Left ventricle myocardium inferior (tissue), 1 donor: ENCODE data around the gene PLCG1. TPM values are rescaled to one million over a fixed set of nuclear protein-coding genes. Genes with fewer than 3 reads are reported as not detected.
A peak's percentile ranks its signal among the peaks of the same experiment; 100 is the strongest.

Experiments
- DNase-seq: peaks from one replicate; pipeline ENCODE4 v3.0.0-alpha.2; 2020
- H3K27ac ChIP-seq: fragments of 200-600 bp; replicated peaks from 2 replicates; pipeline ENCODE4 v1.8.0; 2021
- H3K27me3 ChIP-seq: fragments of 200-600 bp; 2 replicates; pipeline ENCODE4 v1.8.0; 2021; ENCODE audit warnings: low read depth
- H3K36me3 ChIP-seq: fragments of 200-600 bp; 2 replicates; pipeline ENCODE4 v1.8.0; 2021
- H3K4me1 ChIP-seq: fragments of 200-600 bp; 2 replicates; pipeline ENCODE4 v1.8.0; 2021
- H3K4me3 ChIP-seq: fragments of 200-600 bp; 2 replicates; pipeline ENCODE4 v1.8.0; 2021; ENCODE audit warnings: mild to moderate bottlenecking, moderate library complexity
- H3K9me3 ChIP-seq: fragments of 200-600 bp; replicated peaks from 2 replicates; pipeline ENCODE4 v1.8.0; 2021
- CTCF ChIP-seq: fragments of 200-600 bp; IDR thresholded peaks from 2 replicates; pipeline ENCODE4 v1.8.0; 2021; ENCODE audit warnings: antibody characterized with exemption, mild to moderate bottlenecking, borderline replicate concordance
- intact Hi-C: fragments of 100-400 bp; cut with micrococcal nuclease; formaldehyde crosslinking; loops from one replicate; pipeline ENCODE4 v1.11.0; 2022
- total RNA-seq: library from RNA; stranded (reverse); fragmentation: NEBNext Ultra II Directional; extraction: Animal tissue kit (Norgen Biotek cat#: 25700); gene quantifications from one replicate; pipeline ENCODE4 v1.2.1, GENCODE V29; 2021
- donor health status: DM: no; HTN: yes; CAD: no; lungs with severe emphysema.

PLCG1 gene
- total RNA-seq, 1 donor from 2014 or later, result 46.1 TPM

GRCh38 chr20:41201760-41202159 lies 64.4 kb downstream of the PLCG1 start:
- peaks cover 19% of the 10 kb centered on the region for H3K9me3 ChIP-seq
- peaks cover 43% of the 10 kb centered on the region for H3K36me3 ChIP-seq

GRCh38 chr20:41202426-41202825 lies 65.1 kb downstream of the PLCG1 start:
- no peak overlapping the region for H3K4me3 ChIP-seq
- DNase-seq, result no peak
- H3K27ac ChIP-seq, result no peak overlapping the region
- no peak for TF ChIP-seq CTCF
- H3K36me3 ChIP-seq, result peaks cover 43% of the 10 kb centered on the region
- intact Hi-C loops, result no loop called here
- peaks cover 19% of the 10 kb centered on the region for H3K9me3 ChIP-seq
- peaks cover 29% of the 10 kb centered on the region for H3K4me1 ChIP-seq
- H3K27me3 ChIP-seq, result no peaks in the 10 kb centered on the region

More at GRCh38 chr20:41201760-41202159, 64.4 kb downstream of the PLCG1 start:
- Histone ChIP-seq H3K4me3 (no peak overlapping the region), H3K4me1 (peaks cover 29% of the 10 kb centered on the region), H3K27me3 (no peaks in the 10 kb centered on the region), H3K27ac (peak overlapping the region; percentile 64)
- DNase-seq, result no peak
- TF ChIP-seq CTCF, result no peak
- intact Hi-C loops, result no loop called here

GRCh38 chr20:41203660-41204059 lies 66.3 kb downstream of the PLCG1 start:
- no peak for TF ChIP-seq CTCF
- H3K27me3 ChIP-seq, result no peaks in the 10 kb centered on the region
- peaks cover 7% of the 10 kb centered on the region for H3K9me3 ChIP-seq
- no peak overlapping the region for H3K4me3 ChIP-seq
- no peak overlapping the region for H3K27ac ChIP-seq
- peaks cover 29% of the 10 kb centered on the region for H3K4me1 ChIP-seq
- intact Hi-C loops, result no loop called here
- DNase-seq, result no peak
- H3K36me3 ChIP-seq, result peaks cover 35% of the 10 kb centered on the region

- intact Hi-C loops, result no loop called here
- no peak overlapping the region for H3K4me3 ChIP-seq
- TF ChIP-seq CTCF, result no peak
- H3K36me3 ChIP-seq, result peaks cover 25% of the 10 kb centered on the region
- DNase-seq, result no peak
- H3K27me3 ChIP-seq, result no peaks in the 10 kb centered on the region
- peak overlapping the region; percentile 68 for H3K27ac ChIP-seq
- peaks cover 29% of the 10 kb centered on the region for H3K4me1 ChIP-seq
- H3K9me3 ChIP-seq, result no peaks in the 10 kb centered on the region
These were observed 67.2 kb downstream of the PLCG1 start for GRCh38 chr20:41204304-41205265.

GRCh38 chr20:41205313-41205712 lies 68.0 kb downstream of the PLCG1 start:
- Histone ChIP-seq H3K4me1 (peaks cover 22% of the 10 kb centered on the region), H3K9me3 (no peaks in the 10 kb centered on the region), H3K4me3 (no peak overlapping the region), H3K36me3 (peaks cover 18% of the 10 kb centered on the region), H3K27ac (peak overlapping the region; percentile 68), H3K27me3 (no peaks in the 10 kb centered on the region)
- DNase-seq, result no peak
- TF ChIP-seq CTCF, result no peak
- intact Hi-C loops, result no loop called here
